GM12865 (cell line): ENCODE data around the gene RAD23B.

Source experiments
- DNase-seq: peaks from one replicate; pipeline ENCODE4 v3.0.0; 2010; ENCODE audit warnings: low read depth
- H3K4me3 ChIP-seq: 2 replicates; pipeline ENCODE4 v1.5.1; 2011; ENCODE audit warnings: mild to moderate bottlenecking, low read depth, low read length, control low read depth
- CTCF ChIP-seq: IDR thresholded peaks from 2 replicates; pipeline ENCODE4 v1.5.1; 2011; ENCODE audit warnings: low read length, control low read depth, low read depth, inconsistent platforms; ENCODE audit not compliant: insufficient read depth; ENCODE audit errors: missing control alignments

The RAD23B gene

GRCh38 chr9:107269254-107269653 lies 13.8 kb upstream of the RAD23B start:
- no peak for DNase-seq
- no peak overlapping the region for H3K4me3 ChIP-seq
- no peak for TF ChIP-seq CTCF

- no peak for TF ChIP-seq CTCF
- DNase-seq: no peak
- no peak overlapping the region for H3K4me3 ChIP-seq
Measured at GRCh38 chr9:107269681-107270080, 13.4 kb upstream of the RAD23B start.

- no peak for DNase-seq
- TF ChIP-seq CTCF: no peak
- no peak overlapping the region for H3K4me3 ChIP-seq
Measured at GRCh38 chr9:107270082-107270481, 13.0 kb upstream of the RAD23B start.

GRCh38 chr9:107270580-107270979 lies 12.5 kb upstream of the RAD23B start:
- no peak for DNase-seq
- H3K4me3 ChIP-seq: no peak overlapping the region
- no peak for TF ChIP-seq CTCF

- TF ChIP-seq CTCF: no peak
- H3K4me3 ChIP-seq: no peak overlapping the region
- DNase-seq: no peak
Measured at GRCh38 chr9:107273634-107274033, 9.4 kb upstream of the RAD23B start.

- H3K4me3 ChIP-seq: no peak overlapping the region
- TF ChIP-seq CTCF: peak; percentile 16
- DNase-seq: peak; percentile 30
Measured at GRCh38 chr9:107274096-107274495, 9.0 kb upstream of the RAD23B start.

- TF ChIP-seq CTCF: no peak
- DNase-seq: no peak
- H3K4me3 ChIP-seq: no peak overlapping the region
Measured at GRCh38 chr9:107274953-107275422, 8.1 kb upstream of the RAD23B start.
